AG09309 (cell line): ENCODE data around the gene CRYBB3.

Experiments
- DNase-seq: peaks from one replicate; pipeline ENCODE4 v3.0.0-alpha.2; 2010; ENCODE audit warnings: low read depth
- H3K4me3 ChIP-seq: 2 replicates; pipeline ENCODE4 v1.5.1; 2011; ENCODE audit warnings: mild to moderate bottlenecking, low read depth, low read length, moderate library complexity; ENCODE audit not compliant: control insufficient read depth
- TF ChIP-seq, protein P1 (sequence below): IDR thresholded peaks from 2 replicates; pipeline ENCODE4 v1.5.1; 2011; ENCODE audit warnings: mild to moderate bottlenecking, low read depth, low read length, inconsistent platforms; ENCODE audit not compliant: insufficient read depth, control insufficient read depth; ENCODE audit errors: missing control alignments

CRYBB3 gene

DNA sequence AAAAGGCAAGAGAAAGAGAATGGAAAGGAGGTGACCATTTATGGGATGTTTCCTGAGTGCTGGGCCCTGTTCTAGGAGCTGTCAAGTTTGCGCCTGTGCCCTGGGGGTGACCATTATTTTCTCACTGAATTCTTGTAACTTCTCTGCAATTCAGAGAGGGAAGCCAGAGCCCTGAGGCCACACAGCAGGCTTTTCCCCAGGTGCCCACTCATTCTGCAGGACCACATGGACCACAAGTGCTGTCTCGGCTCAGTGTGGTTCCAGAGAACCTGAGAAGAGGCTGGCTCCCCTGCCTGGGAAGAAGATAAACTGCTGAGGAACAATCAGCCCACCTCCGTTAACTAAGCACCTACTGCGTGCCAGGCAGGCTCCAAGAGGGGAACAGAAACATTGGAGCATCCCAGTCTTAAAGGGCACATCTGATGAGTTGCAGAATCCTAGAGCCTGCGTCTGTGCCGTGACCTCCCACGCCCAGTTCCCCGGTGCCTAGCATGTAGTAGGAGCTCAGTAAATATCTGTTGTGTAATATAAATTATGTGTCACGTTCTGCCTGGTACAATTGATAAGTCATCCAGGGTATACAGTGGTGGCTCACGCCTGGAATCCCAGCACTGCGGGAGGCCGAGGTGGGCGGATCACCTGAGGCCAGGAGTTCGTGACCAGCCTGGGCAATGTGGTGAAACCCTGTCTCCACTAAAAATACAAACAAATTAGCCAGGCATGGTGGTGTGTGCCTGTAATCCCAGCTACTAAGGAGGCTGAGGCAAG lies 31.6 kb upstream of the CRYBB3 start:
- H3K4me3 ChIP-seq = no peak overlapping the region
- DNase-seq = no peak
- TF ChIP-seq, protein P1, sequence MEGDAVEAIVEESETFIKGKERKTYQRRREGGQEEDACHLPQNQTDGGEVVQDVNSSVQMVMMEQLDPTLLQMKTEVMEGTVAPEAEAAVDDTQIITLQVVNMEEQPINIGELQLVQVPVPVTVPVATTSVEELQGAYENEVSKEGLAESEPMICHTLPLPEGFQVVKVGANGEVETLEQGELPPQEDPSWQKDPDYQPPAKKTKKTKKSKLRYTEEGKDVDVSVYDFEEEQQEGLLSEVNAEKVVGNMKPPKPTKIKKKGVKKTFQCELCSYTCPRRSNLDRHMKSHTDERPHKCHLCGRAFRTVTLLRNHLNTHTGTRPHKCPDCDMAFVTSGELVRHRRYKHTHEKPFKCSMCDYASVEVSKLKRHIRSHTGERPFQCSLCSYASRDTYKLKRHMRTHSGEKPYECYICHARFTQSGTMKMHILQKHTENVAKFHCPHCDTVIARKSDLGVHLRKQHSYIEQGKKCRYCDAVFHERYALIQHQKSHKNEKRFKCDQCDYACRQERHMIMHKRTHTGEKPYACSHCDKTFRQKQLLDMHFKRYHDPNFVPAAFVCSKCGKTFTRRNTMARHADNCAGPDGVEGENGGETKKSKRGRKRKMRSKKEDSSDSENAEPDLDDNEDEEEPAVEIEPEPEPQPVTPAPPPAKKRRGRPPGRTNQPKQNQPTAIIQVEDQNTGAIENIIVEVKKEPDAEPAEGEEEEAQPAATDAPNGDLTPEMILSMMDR = no peak

DNA sequence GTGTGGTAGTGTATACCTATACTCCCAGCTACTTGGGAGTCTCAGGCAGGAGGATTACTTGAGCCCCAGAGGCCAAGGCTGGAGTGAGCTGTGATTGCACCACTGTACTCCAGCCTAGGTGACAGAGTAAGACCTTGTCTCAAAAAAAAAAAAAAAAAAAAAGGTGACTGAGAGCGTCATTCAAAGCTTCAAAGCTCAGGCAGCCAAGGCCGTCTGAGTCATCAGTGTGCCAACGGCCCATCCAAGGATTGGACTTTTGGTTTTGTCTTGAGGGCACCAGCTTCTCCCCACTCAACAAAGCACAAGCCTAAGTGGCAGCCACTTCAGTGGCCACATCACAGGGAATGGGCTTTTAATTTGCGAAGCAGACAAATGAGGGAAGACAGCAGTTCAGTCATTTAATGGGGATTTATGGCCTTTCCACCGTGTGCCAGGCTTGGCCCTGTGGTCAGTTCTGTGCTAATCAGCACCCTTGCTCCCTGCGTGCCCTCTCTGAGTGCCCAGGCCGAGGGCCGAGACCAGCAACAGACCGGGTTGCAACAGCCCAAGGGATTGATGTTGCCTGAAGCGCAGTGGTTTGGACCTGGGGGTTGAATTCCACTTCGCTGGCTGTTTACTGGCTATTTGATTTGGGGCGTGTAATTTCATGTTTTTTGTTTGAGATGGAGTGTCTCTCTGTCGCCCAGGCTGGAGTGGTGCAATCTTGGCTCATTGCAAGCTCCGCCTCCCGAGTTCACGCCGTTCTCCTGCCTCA lies 30.2 kb upstream of the CRYBB3 start:
- TF ChIP-seq, protein P1 = no peak

DNA sequence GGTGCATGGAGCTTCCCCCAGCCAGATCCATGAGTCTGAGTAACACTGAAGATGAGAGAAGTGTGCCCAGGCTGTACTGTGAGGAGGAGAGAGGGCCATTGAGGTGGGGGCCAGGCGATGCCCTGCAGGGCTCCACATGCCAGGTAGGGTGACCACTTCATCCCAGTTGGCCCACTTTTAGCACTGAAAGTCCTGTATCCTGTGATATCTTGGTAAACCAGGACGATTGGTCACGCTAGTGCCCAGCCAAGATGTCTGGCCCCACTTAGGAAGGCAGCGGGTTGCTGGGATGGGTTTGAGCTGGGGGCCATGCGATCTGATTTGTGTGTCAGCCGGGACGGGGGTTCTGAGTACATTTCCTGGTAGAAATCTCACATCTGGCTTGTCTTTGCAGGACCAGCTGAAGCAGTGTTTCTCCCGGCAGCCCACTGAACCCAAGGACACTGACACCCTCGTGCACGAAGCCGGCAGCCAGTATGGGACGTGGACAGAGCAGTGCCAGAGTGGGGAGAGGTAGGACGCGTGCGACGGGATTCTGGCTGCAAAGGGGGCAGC lies 29.2 kb upstream of the CRYBB3 start:
- H3K4me3 ChIP-seq = no peak overlapping the region
- no peak for DNase-seq
- TF ChIP-seq, protein P1 = no peak

More for the DNA sequence above, 30.2 kb upstream of the CRYBB3 start:
- no peak for DNase-seq
- no peak overlapping the region for H3K4me3 ChIP-seq

DNA sequence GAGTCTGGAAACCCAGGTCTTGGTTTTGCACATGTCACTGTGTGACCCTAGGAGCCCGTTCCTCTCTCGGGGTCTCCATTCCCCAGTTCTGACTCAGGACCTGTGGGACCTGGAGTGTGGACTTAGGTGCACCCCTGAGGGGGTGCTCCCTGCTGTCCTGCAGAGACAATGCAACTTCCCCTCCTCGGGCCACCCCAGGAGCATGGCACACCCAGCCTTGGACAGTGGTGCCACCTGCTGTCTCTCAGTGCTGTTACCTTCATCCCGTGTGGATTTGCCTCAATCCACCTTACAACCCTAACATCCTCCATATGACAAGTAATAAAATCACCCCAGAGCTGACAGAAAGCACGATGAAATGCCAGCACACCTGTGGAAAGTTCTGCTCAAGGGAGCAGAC lies 27.5 kb upstream of the CRYBB3 start:
- no peak for DNase-seq
- TF ChIP-seq, protein P1 = no peak
- H3K4me3 ChIP-seq = no peak overlapping the region

DNA sequence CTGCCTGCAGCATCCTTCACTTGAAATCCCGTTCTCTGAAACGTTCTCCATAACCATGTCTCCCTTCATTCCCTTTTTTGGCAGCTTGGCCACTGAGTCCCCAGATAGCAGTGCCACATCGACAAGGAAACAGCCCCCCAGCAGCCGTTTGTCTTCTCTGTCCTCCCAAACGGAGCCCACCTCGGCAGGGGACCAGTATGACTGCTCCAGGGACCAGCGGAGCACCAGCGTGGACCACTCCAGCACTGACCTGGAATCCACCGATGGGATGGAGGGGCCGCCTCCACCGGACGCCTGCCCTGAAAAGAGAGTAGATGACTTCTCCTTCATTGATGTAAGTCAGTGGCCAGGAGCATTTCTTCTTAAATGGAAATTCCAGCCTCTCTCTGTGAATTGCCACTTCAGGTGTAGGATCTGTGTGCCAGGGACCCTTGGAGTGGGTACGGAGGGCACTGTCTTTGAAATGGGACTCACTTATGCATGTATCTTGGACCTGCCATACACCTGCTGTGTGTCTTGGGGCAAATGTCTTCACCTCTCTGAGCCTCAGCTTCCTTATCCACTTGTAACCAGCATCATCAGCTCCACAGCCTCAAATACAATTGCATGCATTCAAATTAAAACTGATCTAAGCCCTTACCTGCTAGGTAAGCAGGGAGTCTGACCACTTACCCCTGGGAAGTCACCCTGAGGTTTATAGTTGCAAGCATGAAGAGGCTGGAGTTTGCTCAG lies 25.3 kb upstream of the CRYBB3 start:
- no peak overlapping the region for H3K4me3 ChIP-seq
- TF ChIP-seq, protein P1 = no peak
- DNase-seq = no peak

DNA sequence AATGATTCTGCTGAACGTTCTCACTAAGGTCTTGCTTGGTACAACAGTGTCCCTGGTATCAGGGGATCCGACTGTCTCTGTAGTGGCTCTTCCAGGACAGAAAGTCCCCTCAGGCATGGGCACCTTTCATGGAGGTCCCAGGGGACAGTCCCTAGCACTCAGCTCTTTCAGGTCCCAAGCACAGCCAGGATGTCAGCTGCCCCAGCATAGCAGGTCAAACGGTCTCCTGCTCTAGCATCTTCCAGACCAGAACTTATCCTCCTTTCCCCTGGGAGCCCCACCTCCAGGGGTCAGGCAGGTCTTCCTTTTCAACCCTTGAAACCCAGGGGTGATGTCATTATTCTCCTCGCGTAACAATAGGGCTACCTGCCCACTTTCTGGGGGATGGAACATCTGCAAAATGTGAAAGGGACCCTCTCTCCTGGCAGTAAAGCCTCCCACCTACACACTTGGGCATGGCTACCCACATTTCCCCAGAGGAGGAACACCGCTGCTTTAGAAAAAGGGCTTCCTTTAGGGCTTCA lies 24.7 kb upstream of the CRYBB3 start:
- DNase-seq = no peak
- TF ChIP-seq, protein P1 = no peak
- H3K4me3 ChIP-seq = no peak overlapping the region
